Measurements from ENCODE around the gene C5.

The C5 gene

GRCh38 chr9:120918931-120919842 lies 130.9 kb downstream of the C5 start:
- Histone ChIP-seq H3K27ac (replicated peaks) (no peak overlapping the region), H3K4me3 (replicated peaks; ENCODE audit: insufficient read depth, low read length) (no peak overlapping the region), H3K27me3 (ENCODE audit: insufficient read depth, poor library complexity, severe bottlenecking) (no peaks in the 10 kb centered on the region)
- no peak for TF ChIP-seq REST (IDR thresholded peaks at IDR 0.05; ENCODE audit: insufficient replicate concordance, low read depth)
- no peak for TF ChIP-seq CTCF (IDR thresholded peaks at IDR 0.05; ENCODE audit: insufficient read depth, low read length)
- TF ChIP-seq GABPA (IDR thresholded peaks at IDR 0.05; ENCODE audit: low read depth): no peak
- TF ChIP-seq SPI1 (IDR thresholded peaks at IDR 0.05; ENCODE audit: borderline replicate concordance, low read depth): no peak
- TF ChIP-seq POLR2AphosphoS5 (IDR thresholded peaks at IDR 0.05; ENCODE audit: low read depth): no peak
- no peak for DNase-seq (ENCODE audit: low read depth in 1 of 2, low spot score in 1 of 2)

GRCh38 chr9:120917929-120918762 lies 131.9 kb downstream of the C5 start:
- Histone ChIP-seq H3K27me3 (ENCODE audit: insufficient read depth, poor library complexity, severe bottlenecking) (no peaks in the 10 kb centered on the region), H3K27ac (replicated peaks) (no peak overlapping the region), H3K4me3 (replicated peaks; ENCODE audit: insufficient read depth, low read length) (no peak overlapping the region)
- TF ChIP-seq CTCF (IDR thresholded peaks at IDR 0.05; ENCODE audit: insufficient read depth, low read length) (no peak), REST (IDR thresholded peaks at IDR 0.05; ENCODE audit: insufficient replicate concordance, low read depth) (no peak), POLR2AphosphoS5 (IDR thresholded peaks at IDR 0.05; ENCODE audit: low read depth) (no peak), GABPA (IDR thresholded peaks at IDR 0.05; ENCODE audit: low read depth) (no peak)
- DNase-seq (ENCODE audit: low read depth in 1 of 2, low spot score in 1 of 2): no peak

- H3K27me3 ChIP-seq (ENCODE audit: insufficient read depth, poor library complexity, severe bottlenecking): no peaks in the 10 kb centered on the region
- no peak for DNase-seq (ENCODE audit: low read depth in 1 of 2, low spot score in 1 of 2)
- no peak for TF ChIP-seq REST (IDR thresholded peaks at IDR 0.05; ENCODE audit: insufficient replicate concordance, low read depth)
- no peak for TF ChIP-seq GABPA (IDR thresholded peaks at IDR 0.05; ENCODE audit: low read depth)
- TF ChIP-seq POLR2AphosphoS5 (IDR thresholded peaks at IDR 0.05; ENCODE audit: low read depth): no peak
- no peak for TF ChIP-seq SPI1 (IDR thresholded peaks at IDR 0.05; ENCODE audit: borderline replicate concordance, low read depth)
- TF ChIP-seq CTCF (IDR thresholded peaks at IDR 0.05; ENCODE audit: insufficient read depth, low read length): no peak
- H3K27ac ChIP-seq (replicated peaks): no peak overlapping the region
- H3K4me3 ChIP-seq (replicated peaks; ENCODE audit: insufficient read depth, low read length): no peak overlapping the region
Observed at GRCh38 chr9:120916991-120917880, 132.8 kb downstream of the C5 start.
